Endothelial cell of umbilical vein (primary cell): ENCODE measurements around the gene TXNDC8. TPM values are rescaled to one million over a fixed set of nuclear protein-coding genes. Genes with fewer than 3 reads are reported as not detected.

ENCODE experiments used
- BruUV-seq: library from RNA; stranded (reverse); fragments of 400-500 nt; replicated peaks from 2 replicates; lab custom pipeline; 2021; lab: Mats Ljungman, UMichigan
- CTCF ChIA-PET: fragments of 300-600, 350-600 bp; sonication (Branson Sonifier 250); formaldehyde crosslinking; loops from one replicate; lab custom pipeline; 2021; ENCODE audit warnings: antibody characterized with exemption, inconsistent platforms; lab: Charles Lee
- POLR2A ChIA-PET: fragments of 300-600, 350-600 bp; sonication (Branson Sonifier 250); formaldehyde crosslinking; loops from one replicate; lab custom pipeline; 2021; ENCODE audit warnings: antibody characterized with exemption, inconsistent platforms; lab: Charles Lee
- DNase-seq: peaks from one replicate; pipeline ENCODE4 v3.0.0-alpha.2; 2011; ENCODE audit warnings: low read depth, low spot score
- FAIRE-seq: peaks from 2 replicates; lab custom pipeline; 2011; peaks lifted over from hg19 to GRCh38; lab: Jason Lieb, UNC
- H2AFZ ChIP-seq: 2 replicates; pipeline ENCODE4 v1.6.0; 2012; ENCODE audit warnings: low read depth, low read length, control low read depth, inconsistent platforms
- H3K27ac ChIP-seq: 2 replicates; pipeline ENCODE4 v1.5.1; 2011; ENCODE audit warnings: low read depth, mild to moderate bottlenecking, control low read depth, low read length, moderate library complexity; ENCODE audit not compliant: insufficient read depth
- H3K27me3 ChIP-seq, 2 experiments: 2 replicates each; pipeline versions ENCODE4 v1.6.0 to v1.6.1; 2011; ENCODE audit warnings: low read length in 2 of 2, mixed read lengths in 1 of 2; ENCODE audit not compliant: control insufficient read depth in 2 of 2, insufficient read depth in 2 of 2
- H3K36me3 ChIP-seq, 2 experiments: 2 replicates in 1 of 2; 3 replicates in 1 of 2; pipeline ENCODE4 v1.5.1; 2011; ENCODE audit warnings: low read length in 2 of 2, mild to moderate bottlenecking in 1 of 2, moderate library complexity in 1 of 2; ENCODE audit not compliant: control insufficient read depth in 2 of 2, insufficient read depth in 2 of 2; ENCODE audit errors: extremely low read depth in 1 of 2
- H3K4me1 ChIP-seq: 3 replicates; pipeline ENCODE4 v1.5.1; 2011; ENCODE audit warnings: mild to moderate bottlenecking, low read length; ENCODE audit not compliant: control insufficient read depth, insufficient read depth; ENCODE audit errors: extremely low read depth
- H3K4me2 ChIP-seq: 2 replicates; pipeline ENCODE4 v1.6.1; 2011; ENCODE audit warnings: low read length, control low read depth, mixed read lengths; ENCODE audit not compliant: insufficient read depth
- H3K4me3 ChIP-seq, 3 experiments: fragments of 200-600 bp in 1 of 3; sonication (generic), shearing (Covaris generic) in 1 of 3; replicated peaks in 1 of 3; 2 replicates each; pipeline ENCODE4 v1.5.1; 2011 to 2016; ENCODE audit warnings: control low read depth in 3 of 3, low read length in 3 of 3, mild to moderate bottlenecking in 2 of 3, inconsistent platforms in 1 of 3, low read depth in 1 of 3, moderate library complexity in 1 of 3; ENCODE audit not compliant: insufficient read depth in 1 of 3
- H3K79me2 ChIP-seq: 2 replicates; pipeline ENCODE4 v1.6.0; 2012; ENCODE audit warnings: low read length, inconsistent platforms; ENCODE audit not compliant: control insufficient read depth, insufficient read depth
- H3K9ac ChIP-seq: replicated peaks from 2 replicates; pipeline ENCODE3; 2011; ENCODE audit warnings: low read length, control low read depth; ENCODE audit not compliant: insufficient read depth; ENCODE audit errors: extremely low read depth
- H3K9me1 ChIP-seq: replicated peaks from 3 replicates; pipeline ENCODE4 v1.6.0; 2011; ENCODE audit warnings: mild to moderate bottlenecking, low read length; ENCODE audit not compliant: control insufficient read depth, insufficient read depth; ENCODE audit errors: extremely low read depth
- H3K9me3 ChIP-seq: replicated peaks from 2 replicates; pipeline ENCODE4 v1.5.1; 2012; ENCODE audit warnings: low read length, inconsistent platforms; ENCODE audit not compliant: control insufficient read depth, insufficient read depth
- H4K20me1 ChIP-seq: replicated peaks from 2 replicates; pipeline ENCODE3; 2011; ENCODE audit warnings: mild to moderate bottlenecking, low read length; ENCODE audit not compliant: control insufficient read depth, insufficient read depth; ENCODE audit errors: extremely low read depth
- EZH2 ChIP-seq: IDR thresholded peaks from 2 replicates; pipeline ENCODE4 v1.6.1; 2012; ENCODE audit warnings: borderline replicate concordance, low read depth, mild to moderate bottlenecking, moderate library complexity, low read length, inconsistent platforms; ENCODE audit not compliant: severe bottlenecking
- JUN ChIP-seq: IDR thresholded peaks from 2 replicates; pipeline ENCODE4 v1.6.1; 2011; ENCODE audit warnings: borderline replicate concordance, low read depth; ENCODE audit not compliant: insufficient read length, insufficient read depth
- MYC ChIP-seq: IDR thresholded peaks from one replicate; pipeline ENCODE4 v1.6.1; 2011; ENCODE audit warnings: mild to moderate bottlenecking, low read depth, low read length
- POLR2AphosphoS5 ChIP-seq: IDR thresholded peaks from 2 replicates; pipeline ENCODE4 v1.6.1; 2012; ENCODE audit warnings: low read depth, mild to moderate bottlenecking, control low read depth, low read length, moderate library complexity; ENCODE audit not compliant: insufficient read depth
- dilution Hi-C: fragments of 300-500 bp; cut with MboI; formaldehyde crosslinking; loops from one replicate; pipeline ENCODE4 v1.15.0; 2019; ENCODE audit warnings: low sequenced_read_pairs; ENCODE audit not compliant: extremely low pct_ligation_motif_present
- intact Hi-C: fragments of 100-400 bp; cut with micrococcal nuclease; formaldehyde crosslinking; loops from one replicate; pipeline ENCODE4 v1.10.0; 2022
- polyA plus RNA-seq, 4 experiments: library from polyadenylated mRNA; depleted of rRNA in 3 of 4; stranded (reverse) in 3 of 4; unstranded in 1 of 4; fragments of >200 nt; gene quantifications; 2 replicates each; pipeline versions ENCODE4 v1.2.1 to v1.2.3, GENCODE V29; 2011 to 2012; ENCODE audit warnings: missing spikeins in 1 of 4
- total RNA-seq: library from RNA; stranded (reverse); gene quantifications from 2 replicates; pipeline ENCODE4 v1.2.3, GENCODE V29; 2021
- TF ChIP-seq, protein P1 (sequence below): IDR thresholded peaks from 2 replicates; pipeline ENCODE4 v1.6.1; 2011; ENCODE audit not compliant: insufficient read depth, insufficient read length

The TXNDC8 gene
- total and polyA plus RNA-seq, 2 donors (not counting 3 experiments of a cell fraction or from before 2014, with no cell fraction given) = not detected

DNA sequence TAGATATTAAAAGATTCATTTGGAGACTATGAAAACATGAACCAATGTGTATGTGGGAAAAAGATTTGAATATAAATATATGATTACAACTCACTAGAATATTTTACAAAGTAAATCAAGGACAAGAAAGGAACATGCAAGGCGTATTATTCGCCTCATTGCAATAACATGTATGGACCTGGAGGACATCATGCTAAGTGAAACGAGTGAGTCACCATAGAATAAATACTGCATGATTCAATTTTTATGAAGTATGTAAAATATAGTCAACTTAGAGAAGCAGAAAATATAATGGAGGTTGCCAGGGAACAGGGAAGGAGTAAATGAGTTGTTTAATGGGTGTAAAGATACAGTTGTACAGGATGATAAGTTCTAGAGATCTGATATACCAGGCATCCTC, 4.9 kb downstream of the TXNDC8 start:
- FAIRE-seq (no peak), DNase-seq (no peak)
- Histone ChIP-seq H2AFZ (no peak overlapping the region), H3K36me3 (no peaks in the 10 kb centered on the region), H4K20me1 (no peaks in the 10 kb centered on the region), H3K9ac (no peak overlapping the region), H3K4me2 (no peak overlapping the region), H3K4me1 (no peaks in the 10 kb centered on the region), H3K27me3 (no peaks in the 10 kb centered on the region), H3K4me3 (no peak overlapping the region), H3K9me3 (no peaks in the 10 kb centered on the region), H3K79me2 (no peaks in the 10 kb centered on the region), H3K9me1 (no peaks in the 10 kb centered on the region), H3K27ac (no peak overlapping the region)
- CTCF ChIA-PET = no interaction called here
- POLR2A ChIA-PET = no interaction called here
- intact Hi-C loops = no loop called here
- no TSS peak for BruUV-seq
- dilution Hi-C loops = no loop called here
- TF ChIP-seq JUN (no peak), MYC (no peak)

DNA sequence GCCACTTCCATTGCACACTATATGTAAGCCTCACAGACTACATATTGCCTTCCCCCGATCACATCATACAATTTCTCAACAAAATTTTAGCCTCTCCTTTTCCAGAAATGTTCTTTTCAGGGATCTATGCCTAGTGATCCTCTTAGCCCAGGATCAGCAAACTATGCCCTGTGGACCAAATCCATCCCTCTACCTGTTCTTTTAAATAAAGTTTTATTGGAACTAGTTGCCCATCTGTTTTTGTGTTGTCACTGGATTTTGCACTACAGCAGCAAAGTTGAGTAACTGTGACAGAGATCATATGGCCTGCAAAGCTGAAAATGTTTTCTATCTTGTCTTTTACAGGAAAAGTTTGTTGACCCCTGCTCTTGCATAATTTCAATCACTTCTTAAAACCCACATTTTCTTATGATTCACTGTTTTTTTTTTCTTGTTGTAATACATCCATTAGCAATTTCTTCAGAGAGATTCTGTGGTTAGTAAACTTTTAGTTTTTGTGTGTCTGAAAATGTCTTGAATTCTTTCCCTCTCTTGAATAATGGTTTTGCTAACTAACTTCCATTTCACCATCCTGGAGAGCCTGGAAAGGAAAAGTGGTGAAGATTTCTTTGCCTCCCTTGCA, 7.1 kb downstream of the TXNDC8 start:
- Histone ChIP-seq H3K9ac (no peak overlapping the region), H3K4me2 (no peak overlapping the region), H3K4me1 (no peaks in the 10 kb centered on the region), H3K9me1 (no peaks in the 10 kb centered on the region), H3K27ac (no peak overlapping the region), H3K36me3 (no peaks in the 10 kb centered on the region), H3K27me3 (no peaks in the 10 kb centered on the region), H3K9me3 (no peaks in the 10 kb centered on the region), H3K79me2 (no peaks in the 10 kb centered on the region), H3K4me3 (no peak overlapping the region), H2AFZ (no peak overlapping the region), H4K20me1 (no peaks in the 10 kb centered on the region)
- BruUV-seq = no TSS peak
- FAIRE-seq (no peak), DNase-seq (no peak)
- dilution Hi-C loops (no loop called here), intact Hi-C loops (no loop called here)
- TF ChIP-seq, protein P1, sequence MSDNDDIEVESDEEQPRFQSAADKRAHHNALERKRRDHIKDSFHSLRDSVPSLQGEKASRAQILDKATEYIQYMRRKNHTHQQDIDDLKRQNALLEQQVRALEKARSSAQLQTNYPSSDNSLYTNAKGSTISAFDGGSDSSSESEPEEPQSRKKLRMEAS = no peak
- TF ChIP-seq EZH2 (no peak), POLR2AphosphoS5 (no peak), MYC (no peak)
- POLR2A ChIA-PET = no interaction called here
- CTCF ChIA-PET = no interaction called here
